Activated T-cell treated with anti-CD3 and anti-CD28 coated beads, Interleukin-2, amount 50 U/mL, for 24 hours (primary cell): ENCODE data around the gene EML5.

Source experiments
- DNase-seq: peaks from one replicate; pipeline ENCODE4 v3.0.0-alpha.2; 2020
- H3K27ac Mint-ChIP-seq: 2 replicates; pipeline ENCODE4 v1.8.0; 2020; ENCODE audit warnings: mild to moderate bottlenecking, mixed read lengths
- H3K27me3 Mint-ChIP-seq: 2 replicates; pipeline ENCODE4 v1.8.0; 2020; ENCODE audit warnings: mixed read lengths
- H3K36me3 Mint-ChIP-seq: 2 replicates; pipeline ENCODE4 v1.8.0; 2020; ENCODE audit warnings: low read depth, mixed read lengths
- H3K4me1 Mint-ChIP-seq: 2 replicates; pipeline ENCODE4 v1.8.0; 2020; ENCODE audit warnings: low read depth, mixed read lengths
- H3K4me3 Mint-ChIP-seq: 2 replicates; pipeline ENCODE4 v1.8.0; 2020; ENCODE audit warnings: mild to moderate bottlenecking, moderate library complexity, mixed read lengths
- H3K9me3 Mint-ChIP-seq: 2 replicates; pipeline ENCODE4 v1.8.0; 2020; ENCODE audit warnings: mixed read lengths

The EML5 gene

GRCh38 chr14:88729159-88729558, 63.6 kb downstream of the EML5 start:
- Mint-ChIP-seq H3K27me3 (no peaks in the 10 kb centered on the region), H3K27ac (no peak overlapping the region), H3K36me3 (peaks cover 20% of the 10 kb centered on the region), H3K4me1 (no peaks in the 10 kb centered on the region), H3K4me3 (no peak overlapping the region), H3K9me3 (peaks cover 2% of the 10 kb centered on the region)
- DNase-seq, result no peak

DNA sequence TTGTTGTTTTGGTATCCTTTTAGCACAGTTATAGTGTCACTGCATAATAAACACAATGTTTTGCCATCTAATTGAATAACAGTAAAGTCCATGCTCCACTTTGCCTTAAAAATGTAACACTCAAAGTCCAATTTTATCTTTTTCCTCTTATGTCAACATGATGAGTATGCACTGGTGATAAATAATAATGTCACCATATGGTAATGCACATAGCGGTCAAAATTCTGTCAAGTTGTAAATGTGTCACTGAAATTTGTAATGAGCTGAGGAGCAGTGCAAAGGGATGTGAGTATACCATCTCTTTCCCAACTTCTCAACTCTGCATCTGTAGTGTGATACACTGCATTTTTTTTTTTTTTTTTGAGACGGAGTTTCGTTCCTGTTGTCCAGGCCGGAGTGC, 65.7 kb downstream of the EML5 start:
- H3K4me1 Mint-ChIP-seq, result no peaks in the 10 kb centered on the region
- peaks cover 11% of the 10 kb centered on the region for H3K36me3 Mint-ChIP-seq
- no peak for DNase-seq
- H3K9me3 Mint-ChIP-seq, result peaks cover 3% of the 10 kb centered on the region
- no peak overlapping the region for H3K27ac Mint-ChIP-seq
- no peaks in the 10 kb centered on the region for H3K27me3 Mint-ChIP-seq
- H3K4me3 Mint-ChIP-seq, result no peak overlapping the region

GRCh38 chr14:88710709-88711108, 82.0 kb downstream of the EML5 start:
- Mint-ChIP-seq H3K4me3 (no peak overlapping the region), H3K9me3 (no peaks in the 10 kb centered on the region), H3K36me3 (peaks cover 11% of the 10 kb centered on the region), H3K27ac (no peak overlapping the region), H3K27me3 (no peaks in the 10 kb centered on the region), H3K4me1 (no peaks in the 10 kb centered on the region)
- no peak for DNase-seq

DNA sequence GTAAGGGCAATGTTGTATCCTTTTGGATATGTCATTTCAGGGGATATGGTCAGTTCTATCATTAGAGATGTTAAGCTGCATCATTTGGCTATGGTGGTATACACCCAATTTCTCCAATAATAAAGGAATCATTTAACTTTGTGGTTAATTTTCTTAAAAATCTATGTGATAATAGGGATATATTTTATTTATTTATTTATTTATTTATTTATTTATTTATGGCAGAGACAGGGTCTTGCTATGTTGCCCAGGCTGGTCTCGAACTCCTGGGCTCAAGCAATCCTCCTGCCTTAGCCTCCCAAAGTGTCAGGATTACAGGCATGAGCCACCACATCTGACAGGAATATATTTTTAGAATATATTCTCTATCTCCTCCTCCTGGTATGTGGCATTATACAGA, 85.7 kb downstream of the EML5 start:
- no peak overlapping the region for H3K4me3 Mint-ChIP-seq
- no peak overlapping the region for H3K27ac Mint-ChIP-seq
- no peaks in the 10 kb centered on the region for H3K27me3 Mint-ChIP-seq
- no peak for DNase-seq
- no peaks in the 10 kb centered on the region for H3K9me3 Mint-ChIP-seq
- H3K36me3 Mint-ChIP-seq, result peaks cover 17% of the 10 kb centered on the region
- no peaks in the 10 kb centered on the region for H3K4me1 Mint-ChIP-seq

DNA sequence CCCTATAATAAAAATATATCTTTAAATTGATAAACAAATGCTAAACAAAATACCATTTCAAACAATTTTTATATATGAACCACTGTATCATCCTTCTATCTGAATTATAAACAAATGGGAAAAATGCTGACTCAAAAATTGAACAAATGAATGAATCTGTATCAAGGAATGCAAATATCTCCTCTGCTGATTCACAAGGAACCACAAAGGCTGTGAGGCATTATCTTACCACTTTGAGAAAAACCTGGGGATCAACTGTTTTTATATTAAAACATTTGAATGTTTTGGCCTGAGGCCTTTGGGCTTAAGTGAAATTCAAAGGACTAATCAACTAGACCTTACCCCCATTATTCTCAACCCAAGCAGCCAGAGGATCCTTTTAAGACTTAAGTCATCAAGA, 86.3 kb downstream of the EML5 start:
- Mint-ChIP-seq H3K36me3 (peaks cover 17% of the 10 kb centered on the region), H3K27ac (no peak overlapping the region), H3K4me1 (no peaks in the 10 kb centered on the region), H3K9me3 (no peaks in the 10 kb centered on the region), H3K27me3 (no peaks in the 10 kb centered on the region), H3K4me3 (no peak overlapping the region)
- no peak for DNase-seq

GRCh38 chr14:88698651-88699050, 94.1 kb downstream of the EML5 start:
- no peak for DNase-seq
- Mint-ChIP-seq H3K27me3 (no peaks in the 10 kb centered on the region), H3K4me1 (no peaks in the 10 kb centered on the region), H3K27ac (no peak overlapping the region), H3K36me3 (peaks cover 9% of the 10 kb centered on the region), H3K4me3 (no peak overlapping the region), H3K9me3 (no peaks in the 10 kb centered on the region)

DNA sequence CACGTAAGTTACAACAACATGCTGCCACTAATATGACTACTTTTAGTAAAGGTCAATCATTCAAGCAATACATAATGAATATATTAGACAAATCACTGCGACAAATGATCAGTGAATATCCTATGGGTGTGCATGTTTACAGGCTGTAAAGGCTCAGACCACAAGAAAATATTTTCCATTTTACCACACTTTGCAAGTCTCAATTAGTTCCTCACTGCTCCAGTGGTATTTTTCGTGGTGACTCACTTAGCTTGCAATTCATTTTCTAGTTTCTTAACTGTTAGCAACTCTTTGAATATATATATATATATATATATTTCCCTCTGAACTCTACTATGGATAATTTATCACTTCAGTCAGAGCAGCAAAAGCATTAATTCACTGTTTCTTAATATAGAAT, 96.9 kb downstream of the EML5 start:
- H3K36me3 Mint-ChIP-seq, result peaks cover 13% of the 10 kb centered on the region
- H3K27me3 Mint-ChIP-seq, result no peaks in the 10 kb centered on the region
- H3K4me3 Mint-ChIP-seq, result no peak overlapping the region
- H3K9me3 Mint-ChIP-seq, result no peaks in the 10 kb centered on the region
- no peak overlapping the region for H3K27ac Mint-ChIP-seq
- no peak for DNase-seq
- H3K4me1 Mint-ChIP-seq, result no peaks in the 10 kb centered on the region

DNA sequence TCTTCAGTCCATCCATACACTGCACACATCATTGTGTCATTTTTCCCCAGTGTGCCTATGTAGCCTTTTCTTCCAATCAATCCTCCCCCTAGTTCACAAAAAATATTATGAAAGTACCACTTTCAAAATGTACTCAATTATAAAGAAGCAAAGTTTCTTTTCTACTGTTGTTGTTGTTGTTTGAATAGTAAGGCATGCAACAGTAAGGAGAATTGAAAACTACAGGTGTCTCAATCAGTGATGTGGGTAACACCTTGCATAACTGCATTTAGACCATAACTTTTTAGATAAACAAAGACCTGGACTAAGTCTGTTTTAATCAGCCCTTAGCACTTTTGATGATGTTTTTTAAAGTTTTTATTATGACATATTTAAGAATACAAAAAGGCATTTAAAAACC, 104.4 kb downstream of the EML5 start:
- no peak overlapping the region for H3K27ac Mint-ChIP-seq
- H3K36me3 Mint-ChIP-seq, result peaks cover 17% of the 10 kb centered on the region
- H3K4me1 Mint-ChIP-seq, result no peaks in the 10 kb centered on the region
- no peak for DNase-seq
- H3K27me3 Mint-ChIP-seq, result no peaks in the 10 kb centered on the region
- H3K9me3 Mint-ChIP-seq, result no peaks in the 10 kb centered on the region
- H3K4me3 Mint-ChIP-seq, result no peak overlapping the region

GRCh38 chr14:88683119-88683518, 109.6 kb downstream of the EML5 start:
- H3K36me3 Mint-ChIP-seq, result peaks cover 22% of the 10 kb centered on the region
- H3K27me3 Mint-ChIP-seq, result no peaks in the 10 kb centered on the region
- no peaks in the 10 kb centered on the region for H3K9me3 Mint-ChIP-seq
- DNase-seq, result no peak
- H3K4me1 Mint-ChIP-seq, result no peaks in the 10 kb centered on the region
- H3K27ac Mint-ChIP-seq, result no peak overlapping the region
- no peak overlapping the region for H3K4me3 Mint-ChIP-seq

DNA sequence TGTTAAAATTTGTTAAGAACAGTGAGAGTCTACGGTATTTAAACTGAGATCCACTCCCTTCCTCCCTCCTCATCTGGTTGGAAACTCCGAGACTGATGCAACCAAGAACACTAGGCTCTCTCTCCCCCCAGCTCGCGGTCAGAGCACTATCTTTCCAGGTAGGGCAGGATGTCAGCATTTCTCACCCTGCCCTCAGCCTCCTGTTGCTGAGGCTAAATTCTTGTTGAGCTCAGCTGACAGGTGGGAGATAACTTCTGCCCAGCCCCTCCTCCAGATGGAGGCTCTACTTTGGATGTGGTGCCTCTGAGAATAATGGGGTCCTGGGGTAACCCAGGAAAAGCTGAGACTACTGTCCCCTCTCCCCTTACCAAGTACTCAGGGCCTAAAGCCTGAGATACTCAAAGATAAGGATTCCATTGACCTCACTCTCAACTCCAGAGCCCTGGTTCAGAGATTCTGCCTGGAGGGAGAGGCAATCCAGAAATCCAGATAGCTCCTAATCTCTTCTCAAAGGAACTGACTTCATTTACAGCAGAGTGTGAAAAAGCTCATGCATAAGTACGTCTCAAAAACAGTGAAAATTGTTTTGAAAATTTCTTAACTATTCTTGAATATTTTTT, 110.1 kb downstream of the EML5 start:
- H3K4me1 Mint-ChIP-seq, result no peaks in the 10 kb centered on the region
- no peaks in the 10 kb centered on the region for H3K9me3 Mint-ChIP-seq
- no peak overlapping the region for H3K4me3 Mint-ChIP-seq
- no peak for DNase-seq
- no peaks in the 10 kb centered on the region for H3K27me3 Mint-ChIP-seq
- H3K27ac Mint-ChIP-seq, result peak overlapping the region; percentile 33
- peaks cover 24% of the 10 kb centered on the region for H3K36me3 Mint-ChIP-seq

DNA sequence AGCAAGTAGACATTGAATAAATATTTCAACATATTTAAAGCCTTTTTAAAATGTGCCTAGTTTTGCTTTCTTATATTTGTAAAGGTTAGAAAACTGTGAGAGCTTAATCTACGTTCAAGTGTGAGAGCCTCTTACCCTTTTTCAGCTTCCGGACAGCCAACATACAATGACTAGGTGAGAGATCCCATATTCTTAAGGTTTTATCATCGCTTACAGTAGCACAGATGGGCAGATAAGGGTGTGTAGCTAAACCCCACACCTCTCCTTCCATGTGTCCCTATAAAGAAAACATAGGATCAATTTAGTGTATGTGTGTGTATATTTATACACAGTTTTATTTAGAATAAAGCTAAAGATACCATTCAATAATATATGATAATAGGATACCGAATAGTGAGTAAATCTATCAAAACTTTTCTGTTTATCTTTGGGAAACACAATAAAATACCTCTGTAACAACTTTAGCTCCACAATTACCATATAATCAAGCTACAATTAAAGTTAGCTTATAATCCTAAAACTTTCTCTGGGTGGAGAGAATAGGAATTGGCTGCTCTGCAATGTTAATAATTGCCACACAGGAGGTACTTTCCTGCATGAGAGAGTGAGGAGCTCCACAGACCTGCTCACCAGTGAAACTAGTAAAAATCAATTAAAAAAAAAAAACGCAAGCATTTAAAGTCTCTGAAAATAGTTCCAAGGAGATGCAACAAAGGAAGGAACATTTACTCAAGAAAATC, 110.8 kb downstream of the EML5 start:
- Mint-ChIP-seq H3K27me3 (no peaks in the 10 kb centered on the region), H3K4me1 (no peaks in the 10 kb centered on the region), H3K9me3 (no peaks in the 10 kb centered on the region), H3K36me3 (peaks cover 24% of the 10 kb centered on the region), H3K27ac (no peak overlapping the region), H3K4me3 (no peak overlapping the region)
- no peak for DNase-seq

DNA sequence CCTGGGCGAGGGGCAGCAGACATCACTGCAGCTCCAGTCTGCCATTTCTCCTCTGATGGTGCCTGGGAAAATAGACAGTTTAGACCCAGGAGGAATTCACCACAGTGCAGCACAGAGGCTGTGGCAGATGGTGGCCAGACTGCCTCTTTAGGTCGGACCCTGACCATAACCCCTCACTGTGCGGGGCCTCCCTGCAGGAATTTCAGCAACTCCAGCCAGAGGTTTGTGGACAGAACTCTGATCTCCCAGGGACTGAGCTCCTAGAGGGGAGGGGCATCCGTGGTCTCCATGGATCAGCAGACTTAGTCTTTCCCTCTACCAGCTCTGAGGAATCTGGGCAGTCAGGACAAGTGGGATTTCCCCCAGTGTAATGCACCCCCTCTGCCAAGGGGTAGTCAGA, 123.4 kb downstream of the EML5 start:
- H3K27me3 Mint-ChIP-seq, result no peaks in the 10 kb centered on the region
- peaks cover 1% of the 10 kb centered on the region for H3K4me1 Mint-ChIP-seq
- H3K36me3 Mint-ChIP-seq, result peaks cover 28% of the 10 kb centered on the region
- H3K27ac Mint-ChIP-seq, result no peak overlapping the region
- peaks cover 11% of the 10 kb centered on the region for H3K9me3 Mint-ChIP-seq
- no peak overlapping the region for H3K4me3 Mint-ChIP-seq
- no peak for DNase-seq

GRCh38 chr14:88668448-88669116, 124.2 kb downstream of the EML5 start:
- DNase-seq, result no peak
- Mint-ChIP-seq H3K9me3 (peaks cover 11% of the 10 kb centered on the region), H3K4me1 (peaks cover 1% of the 10 kb centered on the region), H3K36me3 (peaks cover 21% of the 10 kb centered on the region), H3K4me3 (no peak overlapping the region), H3K27ac (no peak overlapping the region), H3K27me3 (no peaks in the 10 kb centered on the region)

DNA sequence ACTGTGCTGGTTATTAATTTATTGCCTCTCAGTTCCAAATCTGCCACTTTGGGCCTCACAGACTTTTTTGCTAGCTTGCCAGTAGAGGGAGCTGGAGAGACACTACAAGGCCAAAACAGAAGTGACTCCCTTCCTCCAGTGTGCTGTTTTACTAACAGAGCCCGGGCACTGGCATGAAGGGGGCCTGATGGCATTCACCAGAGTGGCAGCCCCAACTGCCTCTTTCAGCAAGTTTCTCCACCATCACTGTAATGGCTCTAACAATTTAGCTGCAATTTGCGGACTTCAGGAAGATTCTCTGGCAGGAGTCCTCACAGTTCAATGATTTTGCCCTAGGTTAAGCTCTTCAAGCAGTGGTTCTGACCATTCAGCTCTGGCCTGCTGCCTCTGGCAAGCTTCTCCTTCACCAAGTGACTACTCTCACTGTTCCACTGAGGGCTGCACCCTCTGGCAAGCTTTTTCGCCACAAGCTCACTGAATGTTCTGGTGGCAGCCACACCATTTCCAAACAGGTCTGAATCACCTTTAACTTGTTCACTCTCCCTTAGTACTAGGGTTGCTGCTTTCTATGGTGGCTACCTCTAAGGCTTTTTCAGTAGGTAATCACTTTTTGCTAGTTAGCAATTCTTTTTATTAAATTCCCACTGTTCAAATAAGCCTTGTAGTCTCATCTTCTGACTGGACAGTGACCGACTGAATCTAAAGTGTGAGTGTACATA, 125.0 kb downstream of the EML5 start:
- Mint-ChIP-seq H3K27me3 (no peaks in the 10 kb centered on the region), H3K27ac (peak overlapping the region; percentile 11), H3K4me1 (peaks cover 1% of the 10 kb centered on the region), H3K36me3 (peaks cover 16% of the 10 kb centered on the region), H3K4me3 (no peak overlapping the region), H3K9me3 (peaks cover 11% of the 10 kb centered on the region)
- peak; percentile 49 for DNase-seq

DNA sequence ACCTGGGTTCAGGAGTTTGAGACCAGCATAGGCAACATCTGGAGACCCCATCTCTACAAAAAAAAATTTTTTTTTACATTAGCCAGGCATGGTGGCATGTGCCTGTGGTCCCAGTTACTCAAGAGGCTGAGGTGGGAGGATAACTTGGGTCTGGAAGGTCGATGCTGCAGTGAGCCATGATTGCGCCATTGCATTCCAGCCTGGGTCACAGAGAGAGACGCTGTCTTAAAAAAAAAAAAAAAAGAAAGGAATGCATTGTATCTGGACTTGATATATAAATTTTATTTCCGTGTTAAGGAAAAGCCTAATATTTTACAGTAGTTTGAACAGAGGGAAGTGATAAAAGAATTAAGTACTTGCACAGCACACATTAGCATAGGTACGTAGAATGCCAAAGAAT, 132.7 kb downstream of the EML5 start:
- H3K9me3 Mint-ChIP-seq, result peaks cover 2% of the 10 kb centered on the region
- no peak overlapping the region for H3K27ac Mint-ChIP-seq
- DNase-seq, result no peak
- H3K4me1 Mint-ChIP-seq, result no peaks in the 10 kb centered on the region
- peaks cover 46% of the 10 kb centered on the region for H3K36me3 Mint-ChIP-seq
- H3K27me3 Mint-ChIP-seq, result no peaks in the 10 kb centered on the region
- no peak overlapping the region for H3K4me3 Mint-ChIP-seq
